Endothelial cell of umbilical vein (primary cell): ENCODE results near the gene ENTPD7. TPM values are rescaled to one million over a fixed set of nuclear protein-coding genes. Genes with fewer than 3 reads are reported as not detected.

Source experiments
- BruUV-seq: library from RNA; stranded (reverse); fragments of 400-500 nt; replicated peaks from 2 replicates; lab custom pipeline; 2021; lab: Mats Ljungman, UMichigan
- CTCF ChIA-PET: fragments of 300-600, 350-600 bp; sonication (Branson Sonifier 250); formaldehyde crosslinking; loops from one replicate; lab custom pipeline; 2021; ENCODE audit warnings: antibody characterized with exemption, inconsistent platforms; lab: Charles Lee
- POLR2A ChIA-PET: fragments of 300-600, 350-600 bp; sonication (Branson Sonifier 250); formaldehyde crosslinking; loops from one replicate; lab custom pipeline; 2021; ENCODE audit warnings: antibody characterized with exemption, inconsistent platforms; lab: Charles Lee
- DNase-seq: peaks from one replicate; pipeline ENCODE4 v3.0.0-alpha.2; 2011; ENCODE audit warnings: low read depth, low spot score
- FAIRE-seq: peaks from 2 replicates; lab custom pipeline; 2011; peaks lifted over from hg19 to GRCh38; lab: Jason Lieb, UNC
- H2AFZ ChIP-seq: 2 replicates; pipeline ENCODE4 v1.6.0; 2012; ENCODE audit warnings: low read depth, low read length, control low read depth, inconsistent platforms
- H3K27ac ChIP-seq: 2 replicates; pipeline ENCODE4 v1.5.1; 2011; ENCODE audit warnings: low read depth, mild to moderate bottlenecking, control low read depth, low read length, moderate library complexity; ENCODE audit not compliant: insufficient read depth
- H3K27me3 ChIP-seq, 2 experiments: 2 replicates each; pipeline versions ENCODE4 v1.6.0 to v1.6.1; 2011; ENCODE audit warnings: low read length in 2 of 2, mixed read lengths in 1 of 2; ENCODE audit not compliant: control insufficient read depth in 2 of 2, insufficient read depth in 2 of 2
- H3K36me3 ChIP-seq, 2 experiments: 2 replicates in 1 of 2; 3 replicates in 1 of 2; pipeline ENCODE4 v1.5.1; 2011; ENCODE audit warnings: low read length in 2 of 2, mild to moderate bottlenecking in 1 of 2, moderate library complexity in 1 of 2; ENCODE audit not compliant: control insufficient read depth in 2 of 2, insufficient read depth in 2 of 2; ENCODE audit errors: extremely low read depth in 1 of 2
- H3K4me1 ChIP-seq: 3 replicates; pipeline ENCODE4 v1.5.1; 2011; ENCODE audit warnings: mild to moderate bottlenecking, low read length; ENCODE audit not compliant: control insufficient read depth, insufficient read depth; ENCODE audit errors: extremely low read depth
- H3K4me2 ChIP-seq: 2 replicates; pipeline ENCODE4 v1.6.1; 2011; ENCODE audit warnings: low read length, control low read depth, mixed read lengths; ENCODE audit not compliant: insufficient read depth
- H3K4me3 ChIP-seq, 3 experiments: fragments of 200-600 bp in 1 of 3; sonication (generic), shearing (Covaris generic) in 1 of 3; replicated peaks in 1 of 3; 2 replicates each; pipeline ENCODE4 v1.5.1; 2011 to 2016; ENCODE audit warnings: control low read depth in 3 of 3, low read length in 3 of 3, mild to moderate bottlenecking in 2 of 3, inconsistent platforms in 1 of 3, low read depth in 1 of 3, moderate library complexity in 1 of 3; ENCODE audit not compliant: insufficient read depth in 1 of 3
- H3K79me2 ChIP-seq: 2 replicates; pipeline ENCODE4 v1.6.0; 2012; ENCODE audit warnings: low read length, inconsistent platforms; ENCODE audit not compliant: control insufficient read depth, insufficient read depth
- H3K9ac ChIP-seq: replicated peaks from 2 replicates; pipeline ENCODE3; 2011; ENCODE audit warnings: low read length, control low read depth; ENCODE audit not compliant: insufficient read depth; ENCODE audit errors: extremely low read depth
- H3K9me1 ChIP-seq: replicated peaks from 3 replicates; pipeline ENCODE4 v1.6.0; 2011; ENCODE audit warnings: mild to moderate bottlenecking, low read length; ENCODE audit not compliant: control insufficient read depth, insufficient read depth; ENCODE audit errors: extremely low read depth
- H3K9me3 ChIP-seq: replicated peaks from 2 replicates; pipeline ENCODE4 v1.5.1; 2012; ENCODE audit warnings: low read length, inconsistent platforms; ENCODE audit not compliant: control insufficient read depth, insufficient read depth
- H4K20me1 ChIP-seq: replicated peaks from 2 replicates; pipeline ENCODE3; 2011; ENCODE audit warnings: mild to moderate bottlenecking, low read length; ENCODE audit not compliant: control insufficient read depth, insufficient read depth; ENCODE audit errors: extremely low read depth
- CTCF ChIP-seq, 2 donors: IDR thresholded peaks; 1 replicate in 1 of 2; 2 replicates in 1 of 2; pipeline ENCODE4 v1.5.1; 2011; ENCODE audit warnings: low read length in 2 of 2, mild to moderate bottlenecking in 2 of 2, moderate library complexity in 2 of 2, control low read depth in 1 of 2, inconsistent platforms in 1 of 2, low read depth in 1 of 2; ENCODE audit not compliant: insufficient read depth in 1 of 2; ENCODE audit errors: extremely low read depth in 1 of 2
- EZH2 ChIP-seq: IDR thresholded peaks from 2 replicates; pipeline ENCODE4 v1.6.1; 2012; ENCODE audit warnings: borderline replicate concordance, low read depth, mild to moderate bottlenecking, moderate library complexity, low read length, inconsistent platforms; ENCODE audit not compliant: severe bottlenecking
- FOS ChIP-seq: IDR thresholded peaks from 2 replicates; pipeline ENCODE4 v1.6.1; 2011; ENCODE audit warnings: mild to moderate bottlenecking, low read length, moderate library complexity, borderline replicate concordance; ENCODE audit not compliant: insufficient read depth
- GATA2 ChIP-seq: IDR thresholded peaks from 2 replicates; pipeline ENCODE4 v1.7.0; 2011; ENCODE audit warnings: low read depth, mild to moderate bottlenecking, moderate library complexity, mixed read lengths, low read length; ENCODE audit not compliant: insufficient read length, insufficient read depth
- MYC ChIP-seq: IDR thresholded peaks from one replicate; pipeline ENCODE4 v1.6.1; 2011; ENCODE audit warnings: mild to moderate bottlenecking, low read depth, low read length
- dilution Hi-C: fragments of 300-500 bp; cut with MboI; formaldehyde crosslinking; loops from one replicate; pipeline ENCODE4 v1.15.0; 2019; ENCODE audit warnings: low sequenced_read_pairs; ENCODE audit not compliant: extremely low pct_ligation_motif_present
- intact Hi-C: fragments of 100-400 bp; cut with micrococcal nuclease; formaldehyde crosslinking; loops from one replicate; pipeline ENCODE4 v1.10.0; 2022
- polyA plus RNA-seq, 4 experiments: library from polyadenylated mRNA; depleted of rRNA in 3 of 4; stranded (reverse) in 3 of 4; unstranded in 1 of 4; fragments of >200 nt; gene quantifications; 2 replicates each; pipeline versions ENCODE4 v1.2.1 to v1.2.3, GENCODE V29; 2011 to 2012; ENCODE audit warnings: missing spikeins in 1 of 4
- total RNA-seq: library from RNA; stranded (reverse); gene quantifications from 2 replicates; pipeline ENCODE4 v1.2.3, GENCODE V29; 2021

The ENTPD7 gene
- total and polyA plus RNA-seq, 2 donors (not counting 3 experiments of a cell fraction or from before 2014, with no cell fraction given): 10.1 to 20.6 TPM

GRCh38 chr10:99660662-99661376, 1.5 kb downstream of the ENTPD7 start:
- peak overlapping the region; percentile 45 for H3K27ac ChIP-seq
- H3K9ac ChIP-seq: peak overlapping the region; percentile 32
- TF ChIP-seq GATA2: no peak
- TF ChIP-seq CTCF (IDR thresholded peaks at IDR 0.05; ENCODE audit: extremely low read depth in 1 of 2, insufficient read depth in 1 of 2, low read depth in 1 of 2, low read length in 2 of 2): no peak
- TF ChIP-seq EZH2: no peak
- TF ChIP-seq FOS: no peak
- no peak for TF ChIP-seq MYC
- H3K79me2 ChIP-seq: peaks cover 6% of the 10 kb centered on the region
- no peaks in the 10 kb centered on the region for H4K20me1 ChIP-seq
- peaks cover 16% of the 10 kb centered on the region for H3K4me1 ChIP-seq
- no peak overlapping the region for H3K4me3 ChIP-seq
- H3K9me1 ChIP-seq: no peaks in the 10 kb centered on the region
- dilution Hi-C loops: no loop called here
- no peak for DNase-seq
- H3K4me2 ChIP-seq: peak overlapping the region; percentile 60
- FAIRE-seq: no peak
- no peaks in the 10 kb centered on the region for H3K9me3 ChIP-seq
- ChIA-PET POLR2A (no interaction called here), CTCF (interaction anchor here (1.2 to 1.7 kb wide), 3 partner anchors 22 to 51 kb away, joined by 3 to 4 read pairs (median 4); no protein-coding TSS in a partner anchor)
- intact Hi-C loops: no loop called here
- peaks cover 3 to 6% of the 10 kb centered on the region in 2 experiments for H3K36me3 ChIP-seq
- H3K27me3 ChIP-seq: peaks cover 4 to 6% of the 10 kb centered on the region in 2 experiments
- BruUV-seq: no TSS peak
- H2AFZ ChIP-seq: no peak overlapping the region
